Measurements from ENCODE around the gene NUDT2.

GRCh38 chr9:34334337-34334824 is 5.0 kb downstream of the NUDT2 start:
- TF ChIP-seq CTCF (conservative IDR thresholded peaks at IDR 0.05; ENCODE audit: low read depth, low read length) = no peak
- TF ChIP-seq, protein P1, sequence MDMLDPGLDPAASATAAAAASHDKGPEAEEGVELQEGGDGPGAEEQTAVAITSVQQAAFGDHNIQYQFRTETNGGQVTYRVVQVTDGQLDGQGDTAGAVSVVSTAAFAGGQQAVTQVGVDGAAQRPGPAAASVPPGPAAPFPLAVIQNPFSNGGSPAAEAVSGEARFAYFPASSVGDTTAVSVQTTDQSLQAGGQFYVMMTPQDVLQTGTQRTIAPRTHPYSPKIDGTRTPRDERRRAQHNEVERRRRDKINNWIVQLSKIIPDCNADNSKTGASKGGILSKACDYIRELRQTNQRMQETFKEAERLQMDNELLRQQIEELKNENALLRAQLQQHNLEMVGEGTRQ (IDR thresholded peaks at IDR 0.05; ENCODE audit: low read depth, low read length) = no peak
- TF ChIP-seq POLR2A (IDR thresholded peaks at IDR 0.05; ENCODE audit: low read depth, low read length) = no peak
- no peak for TF ChIP-seq SMC3 (IDR thresholded peaks at IDR 0.05; ENCODE audit: low read depth, low read length)
